Measurements from ENCODE around the gene ATP5MK. TPM values are rescaled to one million over a fixed set of nuclear protein-coding genes. Genes with fewer than 3 reads are reported as not detected.
"Not testable (repeated sequence)": the region's sequence is repeated elsewhere in the genome, so short reads cannot be mapped to it uniquely, and the experiment has no call there.

The ATP5MK gene
- total RNA-seq, 6 experiments from 2014 or later = 397 to 452 (median 442) TPM

DNA sequence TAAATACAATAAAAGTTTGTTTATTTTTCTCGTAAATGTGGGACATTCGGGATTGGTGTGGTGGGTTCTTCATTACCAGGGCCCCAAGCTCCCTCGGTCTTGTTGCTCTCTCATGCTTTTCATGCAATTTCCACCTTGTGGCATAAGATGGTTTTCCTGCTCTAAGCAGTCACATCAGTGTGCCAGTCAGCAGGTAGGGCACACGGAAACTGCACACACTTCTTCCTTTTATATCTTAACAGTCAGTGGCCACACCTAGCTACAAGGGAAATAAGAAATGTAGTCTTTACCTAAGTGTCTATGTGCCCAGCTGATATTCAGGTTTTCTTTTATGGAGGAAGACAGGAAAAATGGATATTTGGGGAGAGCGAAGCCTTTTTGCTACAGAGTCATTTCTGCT is 22.0 kb downstream of the ATP5MK start:
- no peak overlapping the region for H3K4me3 Mint-ChIP-seq
- no peak overlapping the region for H3K27ac Mint-ChIP-seq
- H3K9me3 Mint-ChIP-seq = no peaks in the 10 kb centered on the region

GRCh38 chr10:103373544-103373943 is 22.7 kb downstream of the ATP5MK start:
- no peaks in the 10 kb centered on the region for H3K27me3 Mint-ChIP-seq (ENCODE audit: insufficient read depth)
- no peaks in the 10 kb centered on the region for H3K9me3 Mint-ChIP-seq
- H3K4me3 Mint-ChIP-seq = no peak overlapping the region
- TF ChIP-seq, protein P1, sequence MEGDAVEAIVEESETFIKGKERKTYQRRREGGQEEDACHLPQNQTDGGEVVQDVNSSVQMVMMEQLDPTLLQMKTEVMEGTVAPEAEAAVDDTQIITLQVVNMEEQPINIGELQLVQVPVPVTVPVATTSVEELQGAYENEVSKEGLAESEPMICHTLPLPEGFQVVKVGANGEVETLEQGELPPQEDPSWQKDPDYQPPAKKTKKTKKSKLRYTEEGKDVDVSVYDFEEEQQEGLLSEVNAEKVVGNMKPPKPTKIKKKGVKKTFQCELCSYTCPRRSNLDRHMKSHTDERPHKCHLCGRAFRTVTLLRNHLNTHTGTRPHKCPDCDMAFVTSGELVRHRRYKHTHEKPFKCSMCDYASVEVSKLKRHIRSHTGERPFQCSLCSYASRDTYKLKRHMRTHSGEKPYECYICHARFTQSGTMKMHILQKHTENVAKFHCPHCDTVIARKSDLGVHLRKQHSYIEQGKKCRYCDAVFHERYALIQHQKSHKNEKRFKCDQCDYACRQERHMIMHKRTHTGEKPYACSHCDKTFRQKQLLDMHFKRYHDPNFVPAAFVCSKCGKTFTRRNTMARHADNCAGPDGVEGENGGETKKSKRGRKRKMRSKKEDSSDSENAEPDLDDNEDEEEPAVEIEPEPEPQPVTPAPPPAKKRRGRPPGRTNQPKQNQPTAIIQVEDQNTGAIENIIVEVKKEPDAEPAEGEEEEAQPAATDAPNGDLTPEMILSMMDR (IDR thresholded peaks at IDR 0.05) = no peak
- peaks cover 11% of the 10 kb centered on the region for H3K36me3 Mint-ChIP-seq (ENCODE audit: low read depth)
- no peak overlapping the region for H3K27ac Mint-ChIP-seq
- no peaks in the 10 kb centered on the region for H3K4me1 Mint-ChIP-seq (ENCODE audit: low read depth)
- DNase-seq = no peak

More for the DNA sequence above, 22.0 kb downstream of the ATP5MK start:
- TF ChIP-seq, protein P1 (IDR thresholded peaks at IDR 0.05) = no peak
- peaks cover 11% of the 10 kb centered on the region for H3K36me3 Mint-ChIP-seq (ENCODE audit: low read depth)
- H3K4me1 Mint-ChIP-seq (ENCODE audit: low read depth) = no peaks in the 10 kb centered on the region
- DNase-seq = no peak
- H3K27me3 Mint-ChIP-seq (ENCODE audit: insufficient read depth) = no peaks in the 10 kb centered on the region

DNA sequence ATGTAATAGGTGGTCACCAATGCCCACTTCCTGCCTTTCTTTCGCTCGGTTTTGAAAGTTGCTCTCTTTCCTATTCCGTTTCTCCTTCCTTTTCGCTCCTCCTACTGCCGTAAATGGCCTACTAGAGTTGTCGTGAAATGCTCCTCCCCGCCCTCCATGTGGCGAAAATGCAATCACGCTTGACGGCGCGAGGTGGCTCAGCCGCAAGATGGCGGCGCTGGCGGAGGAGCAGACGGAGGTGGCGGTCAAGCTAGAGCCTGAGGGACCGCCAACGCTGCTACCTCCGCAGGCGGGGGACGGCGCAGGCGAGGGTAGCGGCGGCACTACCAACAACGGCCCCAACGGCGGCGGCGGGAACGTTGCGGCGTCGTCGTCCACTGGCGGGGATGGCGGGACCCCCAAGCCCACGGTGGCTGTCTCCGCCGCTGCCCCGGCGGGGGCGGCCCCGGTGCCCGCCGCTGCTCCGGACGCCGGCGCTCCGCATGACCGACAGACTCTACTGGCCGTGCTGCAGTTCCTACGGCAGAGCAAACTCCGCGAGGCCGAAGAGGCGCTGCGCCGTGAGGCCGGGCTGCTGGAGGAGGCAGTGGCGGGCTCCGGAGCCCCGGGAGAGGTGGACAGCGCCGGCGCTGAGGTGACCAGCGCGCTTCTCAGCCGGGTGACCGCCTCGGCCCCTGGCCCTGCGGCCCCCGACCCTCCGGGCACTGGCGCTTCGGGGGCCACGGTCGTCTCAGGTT is 28.3 kb downstream of the ATP5MK start, which contains the start of gene TAF5:
Gene TAF5 (plus strand): TSS at position 195 of the 737 bp plus-strand sequence. CDS start 14 bp downstream, at position 209.
- peak within 1 kb of the TSS; percentile 76 for H3K27ac Mint-ChIP-seq
- peak; percentile 96 for DNase-seq

DNA sequence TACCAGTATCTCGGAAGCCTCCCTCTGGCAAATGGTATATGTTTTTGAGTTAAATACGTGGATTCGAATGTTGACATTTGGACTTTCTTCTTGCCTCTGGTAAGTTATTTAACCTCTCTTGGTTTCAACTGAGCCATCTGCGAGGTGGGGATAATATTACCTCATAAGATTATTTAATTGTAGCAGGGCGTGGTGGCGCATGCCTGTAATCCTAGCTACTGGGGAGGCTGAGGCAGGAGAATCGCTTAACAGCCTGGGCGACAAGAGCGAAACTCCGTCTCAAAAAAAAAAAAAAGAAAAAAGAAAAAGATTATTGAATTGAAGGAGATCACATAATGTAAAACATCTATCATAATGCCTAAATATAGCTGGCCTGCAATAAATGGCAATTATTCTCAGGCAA is 28.9 kb downstream of the ATP5MK start:
- TF ChIP-seq, protein P1 (IDR thresholded peaks at IDR 0.05) = no peak
- Mint-ChIP-seq H3K27ac (peak overlapping the region; percentile 76), H3K4me1 (ENCODE audit: low read depth) (peaks cover 5% of the 10 kb centered on the region; the same call in 1 of the 2 replicates), H3K4me3 (peak overlapping the region; percentile 88), H3K36me3 (ENCODE audit: low read depth) (peaks cover 6% of the 10 kb centered on the region; the same call in 1 of the 2 replicates), H3K9me3 (peaks cover 7% of the 10 kb centered on the region), H3K27me3 (ENCODE audit: insufficient read depth) (no peaks in the 10 kb centered on the region)
- no peak for DNase-seq

More for the DNA sequence above, 28.3 kb downstream of the ATP5MK start, which contains the start of gene TAF5:
- H3K36me3 Mint-ChIP-seq (ENCODE audit: low read depth) = peaks cover 6% of the 10 kb centered on the region; the same call in 1 of the 2 replicates
- H3K27me3 Mint-ChIP-seq (ENCODE audit: insufficient read depth) = no peaks in the 10 kb centered on the region
- H3K4me1 Mint-ChIP-seq (ENCODE audit: low read depth) = peaks cover 5% of the 10 kb centered on the region; the same call in 1 of the 2 replicates
- TF ChIP-seq, protein P1 (IDR thresholded peaks at IDR 0.05) = peak; percentile 24
- H3K9me3 Mint-ChIP-seq = peaks cover 7% of the 10 kb centered on the region
- peak within 1 kb of the TSS; percentile 91 for H3K4me3 Mint-ChIP-seq

DNA sequence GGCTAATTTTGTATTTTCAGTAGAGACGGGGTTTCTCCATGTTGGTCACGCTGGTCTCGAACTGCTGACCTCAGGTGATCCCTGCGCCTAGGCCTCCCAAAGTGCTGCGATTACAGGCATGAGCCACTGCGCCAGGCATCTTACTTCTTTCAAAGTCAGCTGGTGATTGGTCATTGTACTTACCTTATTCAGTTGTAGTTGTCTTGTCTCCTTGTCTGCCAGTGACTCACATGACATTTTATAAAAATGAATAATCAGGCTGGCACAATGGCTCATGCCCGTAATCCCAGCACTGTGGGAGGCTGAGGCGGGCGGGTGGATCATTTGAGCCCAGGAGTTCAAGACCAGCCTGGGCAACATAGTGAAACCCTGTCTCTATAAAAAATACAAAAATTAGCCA is 35.5 kb downstream of the ATP5MK start:
- not testable (repeated sequence) for DNase-seq; H3K9me3 Mint-ChIP-seq; H3K36me3 Mint-ChIP-seq (ENCODE audit: low read depth); H3K27me3 Mint-ChIP-seq (ENCODE audit: insufficient read depth); H3K27ac Mint-ChIP-seq; H3K4me1 Mint-ChIP-seq (ENCODE audit: low read depth); H3K4me3 Mint-ChIP-seq

DNA sequence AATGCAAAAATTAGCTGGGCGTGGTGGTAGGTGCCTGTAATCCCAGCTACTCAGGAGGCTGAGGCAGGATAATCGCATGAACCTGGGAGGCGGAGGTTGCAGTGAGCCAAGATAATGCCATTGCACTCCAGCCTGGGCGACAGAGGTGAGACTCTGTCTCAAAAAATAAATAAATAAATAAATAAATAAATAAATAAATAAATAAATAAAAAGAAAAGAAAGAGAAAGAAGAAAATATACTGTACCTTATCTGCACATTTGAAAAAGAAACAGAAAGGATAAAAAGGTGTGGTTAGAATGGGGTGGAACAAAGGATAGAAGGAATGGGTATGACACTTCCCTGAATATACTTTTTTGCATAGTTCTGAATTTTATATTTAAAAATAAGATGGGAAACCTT is 36.8 kb downstream of the ATP5MK start:
- H3K4me3 Mint-ChIP-seq; H3K27ac Mint-ChIP-seq; H3K27me3 Mint-ChIP-seq (ENCODE audit: insufficient read depth): not testable (repeated sequence)

More for the DNA sequence above, 36.8 kb downstream of the ATP5MK start:
- DNase-seq; H3K9me3 Mint-ChIP-seq; H3K36me3 Mint-ChIP-seq (ENCODE audit: low read depth); H3K4me1 Mint-ChIP-seq (ENCODE audit: low read depth): not testable (repeated sequence)
